ENCODE results near the gene PPARA. TPM values are rescaled to one million over a fixed set of nuclear protein-coding genes. Genes with fewer than 3 reads are reported as not detected.

The PPARA gene
- total RNA-seq, 1 experiment from 2014 or later: 10.7 TPM

GRCh38 chr22:46107753-46108563, 42.4 kb upstream of the PPARA start:
- no peaks in the 10 kb centered on the region for H3K27me3 ChIP-seq (ENCODE audit: control insufficient read depth, insufficient read depth, low read length)
- ATAC-seq: peak; percentile 10
- H3K4me1 ChIP-seq (ENCODE audit: control insufficient read depth, insufficient read depth, low read length): peaks cover 97% of the 10 kb centered on the region
- no peaks in the 10 kb centered on the region for H3K36me3 ChIP-seq (ENCODE audit: control insufficient read depth, insufficient read depth, low read length)
- H3K4me3 ChIP-seq (ENCODE audit: low read depth in 2 of 2, low read length in 2 of 2): no peak overlapping the region
- H3K27ac ChIP-seq (ENCODE audit: low read length): peak overlapping the region; percentile 89
- POLR2A ChIA-PET: no interaction called here
- no peak for DNase-seq (ENCODE audit: low read depth, low spot score)
- in situ Hi-C loops (cut with HindIII; ENCODE audit: low pct_unique_long_range_greater_than_20kb, low sequenced_read_pairs) (no loop called here), intact Hi-C loops (cut with micrococcal nuclease; ENCODE audit: unreplicated experiment) (no loop called here)
- no TSS peak for BruUV-seq (replicated peaks)
- CTCF ChIA-PET: no interaction called here
- H3K9me3 ChIP-seq (ENCODE audit: control insufficient read depth, insufficient read depth, low read depth, low read length): no peaks in the 10 kb centered on the region
- TF ChIP-seq POLR2AphosphoS5 (IDR thresholded peaks at IDR 0.05; ENCODE audit: low read depth, low read length) (no peak; the same call in none of the 2 replicates), TCF7L2 (IDR thresholded peaks at IDR 0.05; ENCODE audit: low read depth, low read length) (no peak), REST (IDR thresholded peaks at IDR 0.05; ENCODE audit: insufficient read depth in 1 of 2, low read depth in 2 of 2, low read length in 1 of 2) (no peak), SIN3A (IDR thresholded peaks at IDR 0.05; ENCODE audit: borderline replicate concordance, insufficient read depth, low read depth, low read length) (no peak), CTCF (IDR thresholded peaks at IDR 0.05) (no peak)

- POLR2A ChIA-PET: no interaction called here
- intact Hi-C loops (cut with micrococcal nuclease; ENCODE audit: unreplicated experiment): no loop called here
- H3K27ac ChIP-seq (ENCODE audit: low read length): peak overlapping the region; percentile 89
Observed at GRCh38 chr22:46108564-46109473, 41.5 kb upstream of the PPARA start.

More at GRCh38 chr22:46108564-46109473, 41.5 kb upstream of the PPARA start:
- CTCF ChIA-PET: no interaction called here
- peaks cover 97% of the 10 kb centered on the region for H3K4me1 ChIP-seq (ENCODE audit: control insufficient read depth, insufficient read depth, low read length)
- no peak for TF ChIP-seq REST (IDR thresholded peaks at IDR 0.05; ENCODE audit: insufficient read depth in 1 of 2, low read depth in 2 of 2, low read length in 1 of 2)
- TF ChIP-seq POLR2AphosphoS5 (IDR thresholded peaks at IDR 0.05; ENCODE audit: low read depth, low read length): no peak; the same call in none of the 2 replicates
- TF ChIP-seq SIN3A (IDR thresholded peaks at IDR 0.05; ENCODE audit: borderline replicate concordance, insufficient read depth, low read depth, low read length): no peak
- H3K27me3 ChIP-seq (ENCODE audit: control insufficient read depth, insufficient read depth, low read length): no peaks in the 10 kb centered on the region
- no TSS peak for BruUV-seq (replicated peaks)
- ATAC-seq: peak; percentile 38
- H3K9me3 ChIP-seq (ENCODE audit: control insufficient read depth, insufficient read depth, low read depth, low read length): no peaks in the 10 kb centered on the region
- H3K4me3 ChIP-seq (ENCODE audit: low read depth in 2 of 2, low read length in 2 of 2): no peak overlapping the region
- DNase-seq (ENCODE audit: low read depth, low spot score): no peak
- H3K36me3 ChIP-seq (ENCODE audit: control insufficient read depth, insufficient read depth, low read length): no peaks in the 10 kb centered on the region
- in situ Hi-C loops (cut with HindIII; ENCODE audit: low pct_unique_long_range_greater_than_20kb, low sequenced_read_pairs): no loop called here

Data from Panc1 (cell line).